WTC11 (cell line): ENCODE data around the gene MCF2L2.

Experiments used
- ELF4 ChIP-seq: sonication (generic); formaldehyde crosslinking; IDR thresholded peaks from 2 replicates; pipeline ENCODE4 v1.8.1; 2022; ENCODE audit warnings: low read depth, mild to moderate bottlenecking, moderate library complexity, missing genetic modification reagents
- SP1 ChIP-seq: sonication (generic); formaldehyde crosslinking; conservative IDR thresholded peaks from 2 replicates; pipeline ENCODE4 v1.8.1; 2022; ENCODE audit warnings: missing genetic modification reagents
- TP53 ChIP-seq: sonication (generic); formaldehyde crosslinking; IDR thresholded peaks from 2 replicates; pipeline ENCODE4 v1.8.1; 2023; ENCODE audit warnings: mild to moderate bottlenecking, missing genetic modification reagents
- ZNF138 ChIP-seq: sonication (generic); formaldehyde crosslinking; conservative IDR thresholded peaks from 2 replicates; pipeline ENCODE4 v1.8.1; 2022; ENCODE audit warnings: mild to moderate bottlenecking, moderate library complexity, missing genetic modification reagents
- TF ChIP-seq, protein P1 (sequence below): fragments of 250-450 bp; sonication (Bioruptor Pico); IDR thresholded peaks from 2 replicates; pipeline ENCODE4 v1.9.0; 2021; ENCODE audit warnings: mild to moderate bottlenecking
- TF ChIP-seq, protein P2 (sequence below): fragments of 200-600 bp; IDR thresholded peaks from 2 replicates; pipeline ENCODE4 v1.8.0; 2022; ENCODE audit warnings: antibody characterized with exemption
- TF ChIP-seq, protein P3 (sequence below): sonication (generic); formaldehyde crosslinking; IDR thresholded peaks from 2 replicates; pipeline ENCODE4 v1.8.0; 2022; ENCODE audit warnings: mild to moderate bottlenecking, missing genetic modification reagents
- TF ChIP-seq, protein P4 (sequence below): sonication (generic); formaldehyde crosslinking; IDR thresholded peaks from 2 replicates; pipeline ENCODE4 v1.8.1; 2022; ENCODE audit warnings: low read depth, missing genetic modification reagents, borderline replicate concordance
- TF ChIP-seq, protein P5 (sequence below): sonication (generic); formaldehyde crosslinking; conservative IDR thresholded peaks from 2 replicates; pipeline ENCODE4 v1.8.1; 2022; ENCODE audit warnings: mild to moderate bottlenecking, missing genetic modification reagents

DNA sequence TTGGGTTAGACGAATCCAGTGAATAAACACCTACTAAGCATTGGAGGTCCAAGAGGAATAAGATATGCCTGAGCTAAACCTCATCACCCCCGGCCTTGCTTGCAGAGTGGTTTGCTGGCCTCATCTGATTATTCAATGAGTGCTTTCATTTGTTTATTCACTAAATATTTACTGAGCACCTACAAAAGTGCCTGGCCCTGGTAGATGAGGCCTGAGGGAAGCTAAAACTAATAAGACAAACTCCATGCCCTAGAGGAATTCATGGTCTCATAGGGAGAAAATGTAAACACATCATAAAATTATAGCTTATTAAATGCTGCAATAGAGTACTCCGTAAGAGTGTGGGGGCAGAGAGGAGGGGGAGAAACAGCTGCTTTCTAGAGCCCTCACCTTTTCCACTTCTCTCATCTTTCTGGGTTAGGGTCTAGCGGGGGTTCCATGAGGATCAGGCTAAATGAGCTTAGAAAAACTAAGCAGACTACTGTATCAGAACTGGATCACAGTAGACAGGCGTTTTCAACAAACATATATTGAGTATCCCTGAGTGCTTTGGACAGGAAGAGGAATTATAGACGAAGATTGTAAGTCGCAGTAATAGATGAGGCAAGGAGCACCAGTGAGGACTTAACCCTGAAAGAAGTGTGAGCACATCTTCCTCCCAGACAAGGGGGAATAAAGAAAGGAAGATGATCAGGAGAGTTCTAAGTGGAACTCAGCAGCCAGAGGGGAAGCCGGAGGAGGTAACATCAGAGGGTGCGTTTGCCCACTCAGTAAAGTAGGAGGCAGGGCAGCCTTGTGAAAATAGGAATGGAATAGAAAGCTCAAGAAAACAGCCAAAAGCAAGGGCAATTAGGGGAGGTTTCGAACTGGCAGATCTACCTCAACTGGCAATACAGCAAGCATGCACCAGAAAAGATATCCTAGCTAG lies 234.4 kb downstream of the MCF2L2 start:
- TF ChIP-seq, protein P1, sequence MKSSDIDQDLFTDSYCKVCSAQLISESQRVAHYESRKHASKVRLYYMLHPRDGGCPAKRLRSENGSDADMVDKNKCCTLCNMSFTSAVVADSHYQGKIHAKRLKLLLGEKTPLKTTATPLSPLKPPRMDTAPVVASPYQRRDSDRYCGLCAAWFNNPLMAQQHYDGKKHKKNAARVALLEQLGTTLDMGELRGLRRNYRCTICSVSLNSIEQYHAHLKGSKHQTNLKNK (CRISPR knock-in tag) = no peak
- TF ChIP-seq TP53 (CRISPR knock-in tag) (no peak), ELF4 (CRISPR knock-in tag) (no peak), ZNF138 (CRISPR knock-in tag) (no peak), SP1 (CRISPR knock-in tag) (no peak)
- TF ChIP-seq, protein P2, sequence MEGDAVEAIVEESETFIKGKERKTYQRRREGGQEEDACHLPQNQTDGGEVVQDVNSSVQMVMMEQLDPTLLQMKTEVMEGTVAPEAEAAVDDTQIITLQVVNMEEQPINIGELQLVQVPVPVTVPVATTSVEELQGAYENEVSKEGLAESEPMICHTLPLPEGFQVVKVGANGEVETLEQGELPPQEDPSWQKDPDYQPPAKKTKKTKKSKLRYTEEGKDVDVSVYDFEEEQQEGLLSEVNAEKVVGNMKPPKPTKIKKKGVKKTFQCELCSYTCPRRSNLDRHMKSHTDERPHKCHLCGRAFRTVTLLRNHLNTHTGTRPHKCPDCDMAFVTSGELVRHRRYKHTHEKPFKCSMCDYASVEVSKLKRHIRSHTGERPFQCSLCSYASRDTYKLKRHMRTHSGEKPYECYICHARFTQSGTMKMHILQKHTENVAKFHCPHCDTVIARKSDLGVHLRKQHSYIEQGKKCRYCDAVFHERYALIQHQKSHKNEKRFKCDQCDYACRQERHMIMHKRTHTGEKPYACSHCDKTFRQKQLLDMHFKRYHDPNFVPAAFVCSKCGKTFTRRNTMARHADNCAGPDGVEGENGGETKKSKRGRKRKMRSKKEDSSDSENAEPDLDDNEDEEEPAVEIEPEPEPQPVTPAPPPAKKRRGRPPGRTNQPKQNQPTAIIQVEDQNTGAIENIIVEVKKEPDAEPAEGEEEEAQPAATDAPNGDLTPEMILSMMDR = no peak
- TF ChIP-seq, protein P3, sequence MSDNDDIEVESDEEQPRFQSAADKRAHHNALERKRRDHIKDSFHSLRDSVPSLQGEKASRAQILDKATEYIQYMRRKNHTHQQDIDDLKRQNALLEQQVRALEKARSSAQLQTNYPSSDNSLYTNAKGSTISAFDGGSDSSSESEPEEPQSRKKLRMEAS (CRISPR knock-in tag) = no peak
- TF ChIP-seq, protein P4, sequence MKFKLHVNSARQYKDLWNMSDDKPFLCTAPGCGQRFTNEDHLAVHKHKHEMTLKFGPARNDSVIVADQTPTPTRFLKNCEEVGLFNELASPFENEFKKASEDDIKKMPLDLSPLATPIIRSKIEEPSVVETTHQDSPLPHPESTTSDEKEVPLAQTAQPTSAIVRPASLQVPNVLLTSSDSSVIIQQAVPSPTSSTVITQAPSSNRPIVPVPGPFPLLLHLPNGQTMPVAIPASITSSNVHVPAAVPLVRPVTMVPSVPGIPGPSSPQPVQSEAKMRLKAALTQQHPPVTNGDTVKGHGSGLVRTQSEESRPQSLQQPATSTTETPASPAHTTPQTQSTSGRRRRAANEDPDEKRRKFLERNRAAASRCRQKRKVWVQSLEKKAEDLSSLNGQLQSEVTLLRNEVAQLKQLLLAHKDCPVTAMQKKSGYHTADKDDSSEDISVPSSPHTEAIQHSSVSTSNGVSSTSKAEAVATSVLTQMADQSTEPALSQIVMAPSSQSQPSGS (CRISPR knock-in tag) = no peak
- TF ChIP-seq, protein P5, sequence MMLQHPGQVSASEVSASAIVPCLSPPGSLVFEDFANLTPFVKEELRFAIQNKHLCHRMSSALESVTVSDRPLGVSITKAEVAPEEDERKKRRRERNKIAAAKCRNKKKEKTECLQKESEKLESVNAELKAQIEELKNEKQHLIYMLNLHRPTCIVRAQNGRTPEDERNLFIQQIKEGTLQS (CRISPR knock-in tag) = no peak
